NAMALWA (cell line): ENCODE data around the gene LRRC42.

Experiments
- DNase-seq: peaks from one replicate; pipeline ENCODE4 v3.0.0-alpha.2; 2015; ENCODE audit warnings: low spot score

Gene LRRC42, protein sequence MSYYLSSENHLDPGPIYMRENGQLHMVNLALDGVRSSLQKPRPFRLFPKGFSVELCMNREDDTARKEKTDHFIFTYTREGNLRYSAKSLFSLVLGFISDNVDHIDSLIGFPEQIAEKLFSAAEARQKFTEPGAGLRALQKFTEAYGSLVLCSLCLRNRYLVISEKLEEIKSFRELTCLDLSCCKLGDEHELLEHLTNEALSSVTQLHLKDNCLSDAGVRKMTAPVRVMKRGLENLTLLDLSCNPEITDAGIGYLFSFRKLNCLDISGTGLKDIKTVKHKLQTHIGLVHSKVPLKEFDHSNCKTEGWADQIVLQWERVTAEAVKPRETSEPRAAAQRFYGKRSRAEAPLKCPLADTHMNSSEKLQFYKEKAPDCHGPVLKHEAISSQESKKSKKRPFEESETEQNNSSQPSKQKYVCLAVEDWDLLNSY

GRCh38 chr1:53946252-53947171 is at the start of gene LRRC42:
Gene LRRC42, plus strand, starts transcription at chr1:53946350. Its CDS starts 5,650 bp downstream, at chr1:53952000.
- no peak for DNase-seq

DNA sequence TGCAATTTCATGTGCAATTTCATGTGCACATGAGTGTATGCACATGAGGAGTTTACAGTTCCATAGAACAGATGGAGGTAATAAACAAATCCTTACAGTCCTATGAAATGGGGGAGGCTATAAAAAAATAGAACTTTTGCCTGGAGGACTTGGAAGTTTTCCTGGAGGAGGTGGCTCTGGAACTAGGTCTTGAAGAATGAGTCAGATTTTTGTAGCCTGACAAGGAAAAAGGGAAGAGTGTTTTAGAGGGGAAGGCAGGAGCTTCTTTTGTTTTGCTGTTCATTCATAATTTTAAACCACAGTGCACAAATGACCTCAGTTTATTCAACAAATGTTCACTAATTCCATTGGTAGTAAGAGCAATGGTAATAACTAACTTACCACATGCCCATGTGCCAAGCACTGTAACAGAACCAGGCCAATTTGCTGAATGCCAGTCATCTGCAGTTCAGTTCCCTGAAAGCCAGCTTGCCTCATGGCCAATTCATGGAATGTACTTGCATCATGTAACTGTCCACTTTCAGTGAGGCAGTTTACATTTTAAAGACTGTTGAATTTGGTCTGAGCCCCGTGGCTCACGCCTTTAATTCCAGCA is 49.4 kb upstream of the LRRC42 start:
- DNase-seq = no peak

GRCh38 chr1:53899206-53899628 is 46.9 kb upstream of the LRRC42 start:
- DNase-seq = no peak

DNA sequence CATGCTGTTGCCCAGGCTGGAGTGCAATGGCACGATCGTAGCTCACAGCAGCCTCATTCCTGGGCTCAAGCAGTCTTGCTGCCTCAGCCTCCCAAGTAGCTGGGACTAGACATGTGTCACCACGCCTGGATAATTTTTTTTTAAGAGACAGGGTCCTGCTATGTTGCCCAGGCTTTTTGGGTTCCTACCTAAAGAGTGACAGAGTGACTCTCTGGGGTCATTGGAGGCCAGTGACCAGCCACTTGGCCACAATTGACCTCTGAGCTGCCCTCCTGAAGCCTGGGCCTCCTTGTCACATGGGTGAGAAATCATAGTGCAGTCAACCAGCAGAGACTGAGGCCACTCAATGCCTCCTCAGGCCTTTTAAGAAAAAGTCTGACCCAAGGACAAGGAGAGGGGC is 46.4 kb upstream of the LRRC42 start:
- DNase-seq = no peak

GRCh38 chr1:53902235-53903138 is 43.7 kb upstream of the LRRC42 start:
- DNase-seq = no peak

DNA sequence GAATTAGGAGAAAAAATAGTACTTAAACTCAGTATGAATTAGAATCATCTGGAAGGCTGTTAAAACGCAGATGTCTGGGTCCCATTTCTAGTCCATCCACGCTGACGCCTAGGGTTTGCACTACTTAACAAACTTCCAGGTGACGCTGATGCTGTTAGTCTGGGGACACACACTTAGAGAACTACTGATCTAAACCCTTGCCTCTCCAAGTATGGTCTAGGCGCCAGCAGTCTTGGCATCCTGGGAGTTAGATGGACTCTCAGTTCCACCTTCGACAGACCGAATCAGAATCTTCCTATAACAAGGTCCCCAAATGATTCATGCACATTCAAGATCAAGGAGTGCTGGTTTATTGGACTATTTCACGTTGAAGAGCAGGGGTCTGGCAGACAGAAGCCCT is 40.6 kb upstream of the LRRC42 start:
- DNase-seq = no peak

DNA sequence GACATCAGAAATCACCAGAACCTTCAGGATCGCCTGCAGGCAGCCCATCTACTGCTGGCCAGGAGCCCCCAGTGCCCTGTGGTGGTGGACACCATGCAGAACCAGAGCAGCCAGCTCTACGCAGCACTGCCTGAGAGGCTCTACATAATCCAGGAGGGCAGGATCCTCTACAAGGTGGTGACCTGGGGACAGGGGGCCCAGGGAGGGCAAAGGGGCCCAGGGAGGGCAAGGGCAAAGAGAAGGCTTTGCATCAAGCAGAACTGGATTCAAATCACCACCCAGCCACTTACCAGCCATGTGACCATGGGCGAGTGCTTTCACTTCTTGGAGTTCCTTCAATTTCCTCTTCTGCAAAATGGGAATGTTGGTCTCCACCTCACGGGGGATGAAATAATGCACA is 40.0 kb upstream of the LRRC42 start:
- no peak for DNase-seq

- no peak for DNase-seq
Measured at GRCh38 chr1:53909946-53910345, 36.2 kb upstream of the LRRC42 start.

- no peak for DNase-seq
Measured at GRCh38 chr1:53911442-53911841, 34.7 kb upstream of the LRRC42 start.

DNA sequence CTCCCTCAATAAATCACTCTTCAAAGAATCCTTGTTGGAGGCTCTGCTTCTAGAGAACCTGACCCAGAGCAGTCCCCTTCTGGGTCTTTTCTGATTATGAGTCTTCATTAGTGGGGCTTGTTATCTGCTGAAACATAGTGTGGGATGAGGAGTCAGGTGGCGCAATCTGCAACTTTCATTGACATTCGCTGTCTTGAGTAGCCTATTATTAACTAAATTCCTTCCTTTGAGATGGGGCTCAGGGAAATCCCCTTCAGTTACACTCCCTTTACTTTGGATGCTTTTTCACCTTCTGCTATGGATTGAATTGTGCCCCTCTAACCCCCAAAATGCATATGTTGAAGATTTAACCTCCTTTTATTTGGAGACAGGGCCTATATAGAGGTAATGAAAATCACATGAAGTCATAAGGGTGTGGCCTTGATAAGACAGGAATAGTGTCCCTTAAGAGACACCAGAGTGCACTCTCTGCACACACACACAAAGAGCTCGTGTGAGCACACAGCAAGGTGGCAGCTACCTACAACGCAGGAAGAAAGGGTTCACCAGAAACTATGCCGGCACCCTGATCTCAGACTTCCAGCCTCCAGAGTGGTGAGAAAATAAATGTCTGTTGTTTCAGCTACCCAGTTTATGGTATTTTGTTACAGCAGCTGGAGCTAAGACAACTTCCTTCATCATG is 32.7 kb upstream of the LRRC42 start:
- DNase-seq = no peak

- DNase-seq = no peak
Measured at GRCh38 chr1:53918343-53918742, 27.8 kb upstream of the LRRC42 start.

DNA sequence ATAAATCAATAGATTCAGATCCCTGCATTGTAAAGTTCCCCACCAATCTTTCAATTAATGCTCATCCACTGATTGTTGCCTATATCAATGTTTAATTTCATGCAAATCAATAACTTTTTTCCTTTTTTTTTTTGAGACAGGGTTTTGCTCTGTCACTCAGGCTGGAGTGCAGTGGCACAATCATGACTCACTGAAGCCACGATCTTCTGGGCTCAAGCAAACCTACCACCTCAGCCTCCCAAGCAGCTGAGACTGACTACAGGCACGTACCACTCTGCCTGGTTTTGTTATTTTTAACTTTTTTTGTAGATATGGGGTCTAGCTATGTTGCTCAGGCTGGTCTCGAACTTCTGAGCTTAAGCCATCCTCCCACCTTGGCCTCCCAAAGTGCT is 26.5 kb upstream of the LRRC42 start:
- no peak for DNase-seq

DNA sequence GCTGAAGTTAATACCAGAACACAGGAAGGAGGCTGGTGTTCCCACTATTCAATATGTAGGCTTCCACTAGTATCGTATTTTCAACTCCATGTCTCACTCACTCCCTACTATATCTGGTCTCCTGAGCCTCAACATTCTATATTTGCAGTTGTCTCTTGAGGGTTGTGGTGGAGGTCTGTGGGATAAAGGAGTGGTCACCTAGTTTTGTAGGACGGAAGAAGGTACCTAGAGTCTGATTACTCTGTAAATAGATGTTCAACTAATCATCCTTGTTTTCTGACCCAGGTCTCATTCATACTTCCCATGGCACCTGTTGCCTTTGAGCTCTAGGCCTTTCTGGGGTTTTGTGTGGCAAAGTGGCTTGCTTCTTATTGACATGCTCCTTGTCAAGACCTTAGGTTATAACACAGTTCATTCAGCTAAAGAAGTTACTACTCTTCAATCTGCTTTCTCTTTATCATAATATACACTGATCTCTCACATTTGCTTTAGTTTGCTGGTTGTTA is 18.7 kb upstream of the LRRC42 start:
- DNase-seq = no peak

- no peak for DNase-seq
Measured at GRCh38 chr1:53929246-53929960, 16.7 kb upstream of the LRRC42 start.

DNA sequence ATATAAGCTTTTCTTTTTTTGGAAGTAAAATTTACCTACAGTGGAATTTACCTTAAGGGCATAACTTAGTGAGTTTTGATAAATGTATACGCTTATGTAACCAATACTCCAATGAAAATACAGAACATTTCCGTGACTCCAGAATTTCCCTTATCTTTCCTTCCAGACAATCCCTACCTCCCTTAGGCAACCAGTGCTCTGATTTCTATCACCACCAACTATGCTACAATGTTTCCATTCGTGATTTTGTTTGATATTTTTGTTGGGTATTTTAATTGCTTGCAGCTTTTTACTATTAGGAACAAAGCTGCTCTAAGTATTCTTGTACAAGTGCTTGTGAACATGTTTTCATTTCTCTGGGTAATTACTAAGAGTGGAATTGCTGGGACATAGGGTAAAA is 15.2 kb upstream of the LRRC42 start:
- DNase-seq = no peak

DNA sequence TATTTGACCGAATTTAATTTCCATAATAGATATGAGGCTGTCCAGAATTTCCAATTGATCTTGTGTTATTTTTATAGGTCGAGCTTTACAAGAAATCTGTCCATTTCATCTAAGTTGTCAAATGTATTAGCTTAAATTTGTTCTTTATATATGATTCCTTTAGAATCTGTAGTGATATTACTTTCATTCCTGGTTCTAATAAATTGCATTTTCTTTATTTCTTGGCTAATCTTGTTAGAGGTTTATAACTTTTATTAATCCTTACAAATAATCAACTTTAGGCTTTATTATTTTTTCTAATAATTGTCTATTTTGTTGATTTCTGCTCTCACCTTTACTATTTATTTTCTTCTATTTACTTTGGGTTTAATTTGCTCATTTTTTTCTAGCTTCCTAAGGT is 14.6 kb upstream of the LRRC42 start:
- DNase-seq = no peak

DNA sequence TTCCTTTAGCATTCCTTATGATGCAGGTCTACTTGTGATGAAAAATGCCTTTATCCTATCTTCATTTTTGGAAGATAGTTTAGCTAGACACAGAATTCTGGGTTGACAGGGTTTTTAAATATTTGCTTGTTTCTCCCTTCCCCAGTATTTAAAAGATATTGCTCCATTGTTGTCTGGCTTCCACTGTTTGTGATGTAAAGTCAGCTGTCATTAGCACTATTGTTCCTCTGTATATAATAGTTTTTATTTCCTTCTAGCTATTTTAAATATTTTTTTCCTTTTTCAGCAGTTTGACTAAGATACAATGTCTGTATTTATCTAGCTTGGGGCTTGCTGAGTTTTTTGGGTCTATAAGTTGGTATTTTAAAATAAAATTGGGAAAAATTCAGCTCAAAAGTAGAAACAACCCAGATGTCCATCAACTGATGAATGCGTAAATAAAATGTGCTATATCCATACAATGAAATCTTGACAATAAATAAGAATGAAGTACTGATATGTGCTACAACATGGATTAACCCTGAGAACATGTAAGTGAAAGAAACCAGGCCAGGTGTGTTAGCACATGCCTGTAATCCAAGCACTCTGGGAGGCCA is 11.9 kb upstream of the LRRC42 start:
- DNase-seq = no peak

DNA sequence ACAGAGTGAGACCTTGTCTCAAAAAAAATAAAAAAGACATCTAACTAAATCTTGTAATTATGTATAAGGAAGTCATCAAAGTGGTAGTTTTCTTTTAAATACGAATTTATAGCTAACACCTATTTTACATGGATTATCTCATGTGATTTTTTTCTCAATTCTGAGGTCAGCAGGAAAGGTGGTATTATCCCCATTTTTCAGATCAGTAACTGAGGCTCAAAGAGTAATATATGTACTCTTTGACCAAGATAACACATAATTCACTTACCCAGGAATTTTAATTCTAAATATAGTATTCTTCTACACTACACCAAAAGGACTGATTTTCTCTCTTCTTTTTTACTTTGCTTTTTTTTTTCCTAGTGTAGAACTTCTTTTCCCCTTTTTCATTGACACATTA is 9.7 kb upstream of the LRRC42 start:
- DNase-seq = no peak

- no peak for DNase-seq
Measured at GRCh38 chr1:53938136-53938830, 7.9 kb upstream of the LRRC42 start.
